Measurements from ENCODE around the gene KRT28.

The KRT28 gene

DNA sequence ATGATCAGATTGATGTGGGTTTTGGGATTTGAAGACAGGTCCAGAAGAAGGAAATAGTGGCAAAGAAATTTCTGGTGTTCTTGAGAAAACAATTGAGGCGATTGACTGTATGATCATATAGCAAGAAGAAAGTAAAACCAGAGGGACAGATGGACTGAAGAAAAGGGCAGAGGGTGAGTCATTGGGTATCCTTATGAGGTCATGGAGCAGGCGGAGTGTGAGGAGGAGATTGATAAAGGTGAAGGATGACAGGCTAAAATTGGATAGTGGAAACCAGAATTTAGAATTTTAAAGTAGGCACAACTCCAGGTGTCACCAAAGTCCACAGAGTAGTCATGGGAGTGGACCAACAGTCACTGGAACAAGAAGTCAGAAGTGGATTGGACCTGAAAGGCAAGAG, 1.4 kb upstream of the KRT28 start:
- H2AFZ ChIP-seq: no peak overlapping the region
- no peaks in the 10 kb centered on the region for H3K36me3 ChIP-seq (ENCODE audit: control insufficient read depth, insufficient read depth, low read length)
- no peak overlapping the region for H3K4me2 ChIP-seq (ENCODE audit: low read length)
- H3K4me3 ChIP-seq (ENCODE audit: low read depth, low read length): no peak overlapping the region
- H3K4me1 ChIP-seq: no peaks in the 10 kb centered on the region
- H3K9me3 ChIP-seq (ENCODE audit: control insufficient read depth, low read length): no peaks in the 10 kb centered on the region
- no peak overlapping the region for H3K9ac ChIP-seq
- H3K27me3 ChIP-seq (ENCODE audit: control insufficient read depth, insufficient read depth, low read length): no peaks in the 10 kb centered on the region
- H3K79me2 ChIP-seq: no peaks in the 10 kb centered on the region
- TF ChIP-seq, protein P1, sequence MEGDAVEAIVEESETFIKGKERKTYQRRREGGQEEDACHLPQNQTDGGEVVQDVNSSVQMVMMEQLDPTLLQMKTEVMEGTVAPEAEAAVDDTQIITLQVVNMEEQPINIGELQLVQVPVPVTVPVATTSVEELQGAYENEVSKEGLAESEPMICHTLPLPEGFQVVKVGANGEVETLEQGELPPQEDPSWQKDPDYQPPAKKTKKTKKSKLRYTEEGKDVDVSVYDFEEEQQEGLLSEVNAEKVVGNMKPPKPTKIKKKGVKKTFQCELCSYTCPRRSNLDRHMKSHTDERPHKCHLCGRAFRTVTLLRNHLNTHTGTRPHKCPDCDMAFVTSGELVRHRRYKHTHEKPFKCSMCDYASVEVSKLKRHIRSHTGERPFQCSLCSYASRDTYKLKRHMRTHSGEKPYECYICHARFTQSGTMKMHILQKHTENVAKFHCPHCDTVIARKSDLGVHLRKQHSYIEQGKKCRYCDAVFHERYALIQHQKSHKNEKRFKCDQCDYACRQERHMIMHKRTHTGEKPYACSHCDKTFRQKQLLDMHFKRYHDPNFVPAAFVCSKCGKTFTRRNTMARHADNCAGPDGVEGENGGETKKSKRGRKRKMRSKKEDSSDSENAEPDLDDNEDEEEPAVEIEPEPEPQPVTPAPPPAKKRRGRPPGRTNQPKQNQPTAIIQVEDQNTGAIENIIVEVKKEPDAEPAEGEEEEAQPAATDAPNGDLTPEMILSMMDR (IDR thresholded peaks at IDR 0.05): no peak
- no peak overlapping the region for H3K27ac ChIP-seq

DNA sequence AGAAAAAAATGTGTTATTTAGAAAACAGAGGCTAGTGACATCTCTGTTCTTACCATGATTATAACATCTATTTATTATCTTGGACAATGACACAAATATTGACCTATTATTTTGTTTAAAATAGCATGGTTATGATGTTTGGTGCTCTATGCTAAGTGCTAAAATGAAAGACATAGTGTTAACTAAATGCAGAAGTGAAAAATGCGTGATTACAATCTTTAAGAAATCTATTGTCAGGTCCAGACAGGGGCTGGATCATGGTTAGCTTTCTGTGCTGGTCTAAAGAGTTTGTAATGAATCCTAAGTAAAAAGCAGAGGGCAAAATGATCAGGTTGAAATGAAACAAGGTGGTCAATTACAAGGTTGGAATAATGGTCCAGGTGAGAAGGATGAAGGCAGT, 622 bp upstream of the KRT28 start:
- Histone ChIP-seq H3K9me3 (ENCODE audit: control insufficient read depth, low read length) (no peaks in the 10 kb centered on the region), H3K4me1 (no peaks in the 10 kb centered on the region)

DNA sequence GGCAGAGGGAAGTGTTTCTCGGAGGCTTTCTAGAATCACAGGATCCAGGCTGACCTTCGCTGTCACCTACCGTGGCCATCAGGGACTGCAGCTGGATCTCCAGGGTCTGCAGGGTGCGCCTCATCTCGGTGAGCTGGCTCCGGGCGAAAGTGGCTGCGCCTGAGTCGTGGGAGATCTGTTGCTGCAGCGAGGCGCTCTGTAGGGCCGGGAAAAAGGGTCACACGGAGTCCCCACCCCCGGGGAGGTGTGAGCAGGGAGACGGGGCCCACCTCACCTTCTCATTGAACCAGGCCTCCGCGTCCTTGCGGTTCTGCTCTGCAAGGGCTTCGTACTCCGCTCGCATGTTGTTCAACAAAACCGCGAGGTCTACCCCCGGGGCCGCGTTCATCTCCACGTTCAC, 2.9 kb downstream of the KRT28 start:
- H3K27ac ChIP-seq: no peak overlapping the region
- H3K79me2 ChIP-seq: no peaks in the 10 kb centered on the region
- H3K27me3 ChIP-seq (ENCODE audit: control insufficient read depth, insufficient read depth, low read length): no peaks in the 10 kb centered on the region
- TF ChIP-seq, protein P1 (IDR thresholded peaks at IDR 0.05): no peak
- no peak overlapping the region for H2AFZ ChIP-seq
- no peaks in the 10 kb centered on the region for H3K36me3 ChIP-seq (ENCODE audit: control insufficient read depth, insufficient read depth, low read length)
- H3K4me1 ChIP-seq: no peaks in the 10 kb centered on the region
- H3K4me3 ChIP-seq (ENCODE audit: low read depth, low read length): no peak overlapping the region
- H3K9ac ChIP-seq: no peak overlapping the region
- H3K9me3 ChIP-seq (ENCODE audit: control insufficient read depth, low read length): no peaks in the 10 kb centered on the region
- no peak overlapping the region for H3K4me2 ChIP-seq (ENCODE audit: low read length)

More for the DNA sequence above, 622 bp upstream of the KRT28 start:
- no peak overlapping the region for H3K27ac ChIP-seq
- no peaks in the 10 kb centered on the region for H3K27me3 ChIP-seq (ENCODE audit: control insufficient read depth, insufficient read depth, low read length)
- H3K79me2 ChIP-seq: no peaks in the 10 kb centered on the region
- no peaks in the 10 kb centered on the region for H3K36me3 ChIP-seq (ENCODE audit: control insufficient read depth, insufficient read depth, low read length)
- no peak overlapping the region for H3K4me3 ChIP-seq (ENCODE audit: low read depth, low read length)
- H3K9ac ChIP-seq: no peak overlapping the region
- H3K4me2 ChIP-seq (ENCODE audit: low read length): no peak overlapping the region
- no peak overlapping the region for H2AFZ ChIP-seq
- TF ChIP-seq, protein P1 (IDR thresholded peaks at IDR 0.05): no peak

DNA sequence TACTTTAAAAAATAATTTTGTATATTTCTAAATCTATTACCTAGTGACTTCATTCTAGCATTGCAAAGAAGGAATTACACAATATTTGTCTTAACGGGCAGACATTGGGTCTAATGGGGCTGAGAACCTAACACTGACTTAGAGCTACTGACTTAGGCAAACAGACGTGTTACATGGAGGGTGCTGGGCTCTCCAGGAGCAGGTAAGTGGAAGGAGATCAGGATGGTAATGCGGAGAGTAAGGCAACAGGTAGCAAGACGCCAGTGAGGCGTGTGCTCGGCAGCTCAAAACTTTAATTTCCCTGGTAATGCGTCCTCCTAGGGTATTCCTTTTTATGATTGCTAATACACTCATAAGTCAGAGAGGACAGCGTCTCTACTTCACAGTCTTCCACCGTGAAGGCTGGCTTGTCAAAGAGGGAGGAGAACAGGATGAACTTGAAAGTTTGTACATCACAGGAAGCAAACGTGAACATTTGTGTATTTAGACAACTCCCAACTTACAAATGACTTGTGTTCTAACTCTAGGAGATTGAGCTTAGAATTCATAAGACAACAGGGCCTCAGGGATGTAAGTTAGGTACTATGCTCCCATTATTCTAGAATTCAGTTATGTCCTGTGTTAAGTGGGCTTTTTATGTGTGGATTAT, 4.6 kb downstream of the KRT28 start:
- no peaks in the 10 kb centered on the region for H3K9me3 ChIP-seq (ENCODE audit: control insufficient read depth, low read length)
- H3K27me3 ChIP-seq (ENCODE audit: control insufficient read depth, insufficient read depth, low read length): no peaks in the 10 kb centered on the region
- no peak overlapping the region for H3K4me3 ChIP-seq (ENCODE audit: low read depth, low read length)
- H3K79me2 ChIP-seq: no peaks in the 10 kb centered on the region
- no peak overlapping the region for H2AFZ ChIP-seq
- TF ChIP-seq, protein P1 (IDR thresholded peaks at IDR 0.05): no peak
- H3K36me3 ChIP-seq (ENCODE audit: control insufficient read depth, insufficient read depth, low read length): no peaks in the 10 kb centered on the region
- H3K27ac ChIP-seq: no peak overlapping the region
- no peak overlapping the region for H3K9ac ChIP-seq
- no peak overlapping the region for H3K4me2 ChIP-seq (ENCODE audit: low read length)
- H3K4me1 ChIP-seq: no peaks in the 10 kb centered on the region

DNA sequence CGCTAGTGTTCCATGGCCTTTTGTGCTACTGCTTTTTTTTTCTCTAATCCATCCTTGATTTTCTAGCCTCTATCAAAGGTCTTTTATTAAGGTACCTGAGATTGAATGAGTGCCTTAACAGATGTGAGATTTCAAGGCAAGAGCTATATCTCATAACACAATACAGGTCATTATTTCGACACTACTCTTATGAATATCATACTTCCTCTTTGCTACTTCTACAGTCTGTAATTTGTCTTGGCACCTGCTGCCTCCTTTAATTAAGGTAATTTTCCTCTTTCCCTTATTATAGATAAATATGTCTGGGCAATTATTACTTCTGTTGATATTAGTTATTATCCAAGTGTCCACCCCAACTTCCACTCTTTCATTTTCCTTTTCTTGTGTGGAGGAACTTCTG, 5.3 kb downstream of the KRT28 start:
- no peaks in the 10 kb centered on the region for H3K36me3 ChIP-seq (ENCODE audit: control insufficient read depth, insufficient read depth, low read length)
- no peak overlapping the region for H2AFZ ChIP-seq
- H3K27me3 ChIP-seq (ENCODE audit: control insufficient read depth, insufficient read depth, low read length): no peaks in the 10 kb centered on the region
- H3K4me1 ChIP-seq: no peaks in the 10 kb centered on the region
- TF ChIP-seq, protein P1 (IDR thresholded peaks at IDR 0.05): no peak
- no peak overlapping the region for H3K4me3 ChIP-seq (ENCODE audit: low read depth, low read length)
- H3K27ac ChIP-seq: no peak overlapping the region
- H3K9ac ChIP-seq: no peak overlapping the region
- H3K9me3 ChIP-seq (ENCODE audit: control insufficient read depth, low read length): no peaks in the 10 kb centered on the region
- no peaks in the 10 kb centered on the region for H3K79me2 ChIP-seq
- no peak overlapping the region for H3K4me2 ChIP-seq (ENCODE audit: low read length)
